A549 treated with CpdA at 1 μM for 4 hours (cell line): ENCODE data around the gene SIGLECL1. TPM values are rescaled to one million over a fixed set of nuclear protein-coding genes. Genes with fewer than 3 reads are reported as not detected.

Source experiments
- total RNA-seq: library from RNA; stranded (reverse); fragments of 200-300 nt; extraction: Qiagen RNA extraction; gene quantifications from 5 replicates; pipeline ENCODE4 v1.2.3, GENCODE V29; 2022; ENCODE audit warnings: low read depth

The SIGLECL1 gene
- total RNA-seq = not detected in 5 replicates

GRCh38 chr19:51250786-51251467 is at the start of gene SIGLECL1:
TSS of gene SIGLECL1 (plus strand) at chr19:51251080. CDS start at chr19:51264073, 12,993 bp downstream.

GRCh38 chr19:51224898-51225393 is 25.9 kb upstream of the SIGLECL1 start, which contains the start of gene CD33:
TSS of gene CD33 (plus strand) at chr19:51225080. CDS start at chr19:51225119, 39 bp downstream.

GRCh38 chr19:51311351-51312257 is 60.7 kb downstream of the SIGLECL1 start, which contains the start of gene IGLON5:
TSS of gene IGLON5 (plus strand) at chr19:51311644. CDS start at chr19:51311848, 204 bp downstream.

Other genes with a start within 250 kb of the SIGLECL1 start
- not detected in 5 replicates for gene KLK8, start 249.5 kb upstream of the SIGLECL1 start, total RNA-seq
- 0.19 to 0.34 TPM (median 0.32 TPM) in 5 replicates for gene KLK10, start 231.4 kb upstream of the SIGLECL1 start, total RNA-seq
- 0.14 TPM in 1 of 5 replicates, not detected in the others for gene KLK11, start 224.5 kb upstream of the SIGLECL1 start, total RNA-seq
- gene KLK12, start 216.1 kb upstream of the SIGLECL1 start, total RNA-seq = not detected in 5 replicates
- gene KLK13, start 186.0 kb upstream of the SIGLECL1 start, total RNA-seq = 0.08 to 0.36 TPM in 2 of 5 replicates, not detected in the others
- 0.29 to 0.70 TPM (median 0.50 TPM) in 5 replicates for gene KLK14, start 168.2 kb upstream of the SIGLECL1 start, total RNA-seq
- 5.0 to 16.7 TPM (median 13.8 TPM) in 5 replicates for gene CTU1, start 142.7 kb upstream of the SIGLECL1 start, total RNA-seq
- 0.26 TPM in 1 of 5 replicates, not detected in the others for gene SIGLEC9, start 126.2 kb upstream of the SIGLECL1 start, total RNA-seq
- not detected in 5 replicates for gene SIGLEC7, start 108.8 kb upstream of the SIGLECL1 start, total RNA-seq
- gene CD33, start 26.0 kb upstream of the SIGLECL1 start, total RNA-seq = 0.08 TPM in 1 of 5 replicates, not detected in the others
- gene IGLON5, start 60.6 kb downstream of the SIGLECL1 start, total RNA-seq = 0.02 to 0.06 TPM (median 0.05 TPM) in 3 of 5 replicates, not detected in the others
- gene VSIG10L, start 91.1 kb downstream of the SIGLECL1 start, total RNA-seq = 6.7 to 10.1 TPM (median 9.5 TPM) in 5 replicates
- gene ETFB, start 115.3 kb downstream of the SIGLECL1 start, total RNA-seq = 204 to 234 TPM (median 218 TPM) in 5 replicates
- 4.7 to 10.1 TPM (median 9.9 TPM) in 5 replicates for gene CLDND2, start 117.9 kb downstream of the SIGLECL1 start, total RNA-seq
- not detected in 5 replicates for gene NKG7, start 121.6 kb downstream of the SIGLECL1 start, total RNA-seq
- gene LIM2, start 136.9 kb downstream of the SIGLECL1 start, total RNA-seq = not detected in 5 replicates
- gene C19orf84, start 139.5 kb downstream of the SIGLECL1 start, total RNA-seq = not detected in 5 replicates
- not detected in 5 replicates for gene SIGLEC10, start 166.6 kb downstream of the SIGLECL1 start, total RNA-seq
- gene SIGLEC8, start 207.4 kb downstream of the SIGLECL1 start, total RNA-seq = not detected in 5 replicates
- not detected in 5 replicates for gene CEACAM18, start 227.5 kb downstream of the SIGLECL1 start, total RNA-seq